A673 (cell line): ENCODE data around the gene SYNE1. TPM values are rescaled to one million over a fixed set of nuclear protein-coding genes. Genes with fewer than 3 reads are reported as not detected.

Experiments used
- BruUV-seq: library from RNA; stranded (reverse); fragments of 400-500 nt; replicated peaks from 2 replicates; lab custom pipeline; 2021; lab: Mats Ljungman, UMichigan
- CTCF ChIA-PET: fragments of 300-600 bp; sonication (Branson Sonifier 250); formaldehyde crosslinking; loops from one replicate; lab custom pipeline; 2022; ENCODE audit warnings: antibody characterized with exemption; lab: Charles Lee
- POLR2A ChIA-PET: fragments of 300-600 bp; sonication (Branson Sonifier 250); formaldehyde crosslinking; loops from one replicate; lab custom pipeline; 2022; ENCODE audit warnings: antibody characterized with exemption; ENCODE audit not compliant: low non-redundant PET; lab: Charles Lee
- DNase-seq: peaks from one replicate; pipeline ENCODE4 v3.0.0-alpha.2; 2015; ENCODE audit warnings: low spot score
- H3K27ac ChIP-seq: fragments of 200-600 bp; sonication (generic); 2 replicates; pipeline ENCODE4 v1.5.1; 2016; ENCODE audit warnings: mixed run types, low read depth, mild to moderate bottlenecking, mixed read lengths, antibody characterized with exemption, low read length; ENCODE audit not compliant: poor library complexity, severe bottlenecking
- H3K27me3 ChIP-seq: fragments of 200-600 bp; sonication (generic); replicated peaks from 2 replicates; pipeline ENCODE4 v1.6.1; 2017; ENCODE audit warnings: mixed run types, low read depth, mild to moderate bottlenecking, mixed read lengths, antibody characterized with exemption, low read length; ENCODE audit not compliant: insufficient read depth, poor library complexity
- H3K36me3 ChIP-seq: fragments of 200-600 bp; sonication (generic); 2 replicates; pipeline ENCODE4 v1.6.1; 2016; ENCODE audit warnings: mixed run types, mild to moderate bottlenecking, mixed read lengths, antibody characterized with exemption, low read length; ENCODE audit not compliant: insufficient read depth, poor library complexity, severe bottlenecking
- H3K4me1 ChIP-seq: fragments of 200-600 bp; sonication (generic); 2 replicates; pipeline ENCODE4 v1.6.1; 2017; ENCODE audit warnings: mixed run types, mild to moderate bottlenecking, mixed read lengths, antibody characterized with exemption, low read length; ENCODE audit not compliant: insufficient read depth, poor library complexity, severe bottlenecking
- H3K4me3 ChIP-seq: fragments of 200-600 bp; sonication (generic); 2 replicates; pipeline ENCODE4 v1.5.1; 2016; ENCODE audit warnings: low read depth, mixed run types, mild to moderate bottlenecking, mixed read lengths, low read length; ENCODE audit not compliant: poor library complexity, severe bottlenecking
- H3K9me3 ChIP-seq: fragments of 200-600 bp; sonication (generic); 2 replicates; pipeline ENCODE4 v1.6.1; 2016; ENCODE audit warnings: mixed run types, low read depth, mild to moderate bottlenecking, mixed read lengths, antibody characterized with exemption, low read length; ENCODE audit not compliant: poor library complexity, severe bottlenecking
- EZH2 ChIP-seq: fragments of 200-600 bp; sonication (generic); IDR thresholded peaks from 2 replicates; pipeline ENCODE4 v1.6.1; 2017; ENCODE audit warnings: borderline replicate concordance, low read depth, mild to moderate bottlenecking, mixed read lengths, antibody characterized with exemption, low read length; ENCODE audit not compliant: poor library complexity, severe bottlenecking
- intact Hi-C: fragments of 100-400 bp; cut with micrococcal nuclease; formaldehyde crosslinking; loops from one replicate; pipeline ENCODE4 v1.10.0; 2022; ENCODE audit not compliant: unreplicated experiment
- total RNA-seq: library from RNA; stranded (reverse); gene quantifications from 2 replicates; pipeline ENCODE4 v1.2.3, GENCODE V29; 2021
- TF ChIP-seq, protein P1 (sequence below): fragments of 300-800, 200-600 bp; sonication (generic); conservative IDR thresholded peaks from 2 replicates; pipeline ENCODE4 v1.5.1; 2017; ENCODE audit warnings: low read depth, mild to moderate bottlenecking, antibody characterized with exemption, low read length, moderate library complexity, mixed read lengths

The SYNE1 gene
- total RNA-seq, 1 experiment from 2014 or later: 12.1 TPM

GRCh38 chr6:152233547-152234320 lies 403.4 kb downstream of the SYNE1 start:
- BruUV-seq: no TSS peak
- Histone ChIP-seq H3K9me3 (no peaks in the 10 kb centered on the region), H3K4me3 (no peak overlapping the region), H3K36me3 (no peaks in the 10 kb centered on the region), H3K27ac (no peak overlapping the region), H3K4me1 (peaks cover 4% of the 10 kb centered on the region), H3K27me3 (no peaks in the 10 kb centered on the region)
- TF ChIP-seq, protein P1, sequence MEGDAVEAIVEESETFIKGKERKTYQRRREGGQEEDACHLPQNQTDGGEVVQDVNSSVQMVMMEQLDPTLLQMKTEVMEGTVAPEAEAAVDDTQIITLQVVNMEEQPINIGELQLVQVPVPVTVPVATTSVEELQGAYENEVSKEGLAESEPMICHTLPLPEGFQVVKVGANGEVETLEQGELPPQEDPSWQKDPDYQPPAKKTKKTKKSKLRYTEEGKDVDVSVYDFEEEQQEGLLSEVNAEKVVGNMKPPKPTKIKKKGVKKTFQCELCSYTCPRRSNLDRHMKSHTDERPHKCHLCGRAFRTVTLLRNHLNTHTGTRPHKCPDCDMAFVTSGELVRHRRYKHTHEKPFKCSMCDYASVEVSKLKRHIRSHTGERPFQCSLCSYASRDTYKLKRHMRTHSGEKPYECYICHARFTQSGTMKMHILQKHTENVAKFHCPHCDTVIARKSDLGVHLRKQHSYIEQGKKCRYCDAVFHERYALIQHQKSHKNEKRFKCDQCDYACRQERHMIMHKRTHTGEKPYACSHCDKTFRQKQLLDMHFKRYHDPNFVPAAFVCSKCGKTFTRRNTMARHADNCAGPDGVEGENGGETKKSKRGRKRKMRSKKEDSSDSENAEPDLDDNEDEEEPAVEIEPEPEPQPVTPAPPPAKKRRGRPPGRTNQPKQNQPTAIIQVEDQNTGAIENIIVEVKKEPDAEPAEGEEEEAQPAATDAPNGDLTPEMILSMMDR: no peak
- TF ChIP-seq EZH2: no peak
- peak; percentile 37 for DNase-seq
- CTCF ChIA-PET: no interaction called here
- POLR2A ChIA-PET: no interaction called here
- intact Hi-C loops: no loop called here

- POLR2A ChIA-PET: no interaction called here
- Histone ChIP-seq H3K27me3 (no peaks in the 10 kb centered on the region), H3K27ac (no peak overlapping the region), H3K4me3 (no peak overlapping the region), H3K36me3 (no peaks in the 10 kb centered on the region), H3K4me1 (peaks cover 4% of the 10 kb centered on the region), H3K9me3 (no peaks in the 10 kb centered on the region)
- BruUV-seq: no TSS peak
- CTCF ChIA-PET: no interaction called here
- intact Hi-C loops: no loop called here
- peak; percentile 49 for DNase-seq
- TF ChIP-seq EZH2: no peak
- TF ChIP-seq, protein P1: peak; percentile 35; the same call in 1 of the 2 replicates
Measured at GRCh38 chr6:152232501-152233151, 404.5 kb downstream of the SYNE1 start.

- no peak for DNase-seq
- Histone ChIP-seq H3K9me3 (no peaks in the 10 kb centered on the region), H3K27me3 (no peaks in the 10 kb centered on the region), H3K36me3 (no peaks in the 10 kb centered on the region), H3K4me3 (no peak overlapping the region), H3K27ac (no peak overlapping the region), H3K4me1 (peaks cover 4% of the 10 kb centered on the region)
- TF ChIP-seq EZH2: no peak
- TF ChIP-seq, protein P1: no peak
- POLR2A ChIA-PET: no interaction called here
- CTCF ChIA-PET: no interaction called here
- BruUV-seq: no TSS peak
- intact Hi-C loops: no loop called here
Measured at GRCh38 chr6:152229330-152229729, 407.8 kb downstream of the SYNE1 start.
